K562 (cell line): ENCODE results near the gene LDAF1. TPM values are rescaled to one million over a fixed set of nuclear protein-coding genes. Genes with fewer than 3 reads are reported as not detected.

Experiments
- ATAC-seq: fragments of 200-7000 bp; cut with Tn5 transposase; 3 replicates; pipeline ENCODE4 v1.9.1; 2020; ENCODE audit warnings: moderate library complexity
- BruUV-seq: library from RNA; stranded (reverse); fragments of 400-500 nt; replicated peaks from 2 replicates; lab custom pipeline; 2021; lab: Mats Ljungman, UMichigan
- CTCF ChIA-PET: fragments of 300-600 bp; formaldehyde crosslinking; extraction: SDS; loops from one replicate; lab custom pipeline; 2021; ENCODE audit warnings: low intra/inter-chr PET ratio; lab: Yijun Ruan, JAX
- POLR2A ChIA-PET: fragments of 300-600, 350-650 bp; sonication (Branson Sonifier 250); formaldehyde crosslinking; extraction: SDS; loops from one replicate; lab custom pipeline; 2021; ENCODE audit warnings: antibody characterized with exemption, inconsistent platforms; lab: Yijun Ruan, JAX
- DNase-seq, 4 experiments: peaks; one replicate each; pipeline versions ENCODE4 v3.0.0 to v3.0.0-alpha.2; 2011 to 2018; ENCODE audit warnings: low spot score in 3 of 4, mixed read lengths in 3 of 4; ENCODE audit errors: extremely low read depth in 1 of 4
- FAIRE-seq: peaks from 2 replicates; lab custom pipeline; 2011; peaks lifted over from hg19 to GRCh38; lab: Jason Lieb, UNC
- H2AFZ ChIP-seq: 2 replicates; pipeline ENCODE4 v1.6.0; 2011; ENCODE audit warnings: low read depth, low read length, control low read depth, inconsistent platforms
- H3K27ac ChIP-seq: fragments of 200-600 bp; 3 replicates; pipeline ENCODE4 v1.8.0; 2011; ENCODE audit warnings: low read depth, mild to moderate bottlenecking, control low read depth, inconsistent platforms, low read length, moderate library complexity, mixed read lengths; ENCODE audit errors: extremely low read depth
- H3K27me3 ChIP-seq, 2 experiments: fragments of 300-600 bp in 1 of 2; 2 replicates in 1 of 2; 3 replicates in 1 of 2; pipeline versions ENCODE4 v1.6.0 to v1.8.0; 2011; ENCODE audit warnings: inconsistent platforms in 2 of 2, low read length in 2 of 2, mild to moderate bottlenecking in 1 of 2, mixed read lengths in 1 of 2, moderate library complexity in 1 of 2; ENCODE audit not compliant: control insufficient read depth in 2 of 2, insufficient read depth in 2 of 2
- H3K36me3 ChIP-seq: fragments of 300-600 bp; 3 replicates; pipeline ENCODE4 v1.8.0; 2011; ENCODE audit warnings: mild to moderate bottlenecking, low read length, inconsistent platforms; ENCODE audit not compliant: control insufficient read depth, insufficient read depth
- H3K4me1 ChIP-seq, 2 experiments: fragments of 200-600 bp in 1 of 2; replicated peaks in 1 of 2; 2 replicates in 1 of 2; 3 replicates in 1 of 2; pipeline versions ENCODE4 v1.5.1 to v1.8.0; 2011; ENCODE audit warnings: inconsistent platforms in 2 of 2, low read length in 2 of 2, mild to moderate bottlenecking in 1 of 2, mixed read lengths in 1 of 2, moderate library complexity in 1 of 2; ENCODE audit not compliant: control insufficient read depth in 2 of 2, insufficient read depth in 2 of 2
- H3K4me2 ChIP-seq: 2 replicates; pipeline ENCODE4 v1.6.1; 2011; ENCODE audit warnings: low read length, control low read depth, inconsistent platforms, mixed read lengths; ENCODE audit not compliant: insufficient read depth
- H3K4me3 ChIP-seq: fragments of 200-600 bp; sonication (generic), shearing (Covaris generic); 2 replicates; pipeline ENCODE4 v1.5.1; 2016; ENCODE audit warnings: control low read depth, inconsistent platforms
- H3K79me2 ChIP-seq: fragments of 200-600 bp; 3 replicates; pipeline ENCODE4 v1.8.0; 2011; ENCODE audit warnings: low read length, inconsistent platforms; ENCODE audit not compliant: control insufficient read depth, insufficient read depth
- H3K9ac ChIP-seq, 2 experiments: 2 replicates each; pipeline versions ENCODE4 v1.6.0 to v1.6.1; 2011; ENCODE audit warnings: low read depth in 2 of 2, low read length in 2 of 2, control low read depth in 1 of 2, inconsistent platforms in 1 of 2, mild to moderate bottlenecking in 1 of 2, mixed read lengths in 1 of 2; ENCODE audit not compliant: insufficient read depth in 1 of 2
- H3K9me1 ChIP-seq: one replicate; pipeline ENCODE4 v1.6.0; 2011; ENCODE audit warnings: inconsistent platforms, mild to moderate bottlenecking, low read length, moderate library complexity; ENCODE audit not compliant: control insufficient read depth, insufficient read depth
- H3K9me3 ChIP-seq: replicated peaks from 2 replicates; pipeline ENCODE4 v1.5.1; 2011; ENCODE audit warnings: low read depth, low read length, inconsistent platforms; ENCODE audit not compliant: control insufficient read depth, insufficient read depth
- H4K20me1 ChIP-seq: replicated peaks from 2 replicates; pipeline ENCODE4 v1.6.1; 2011; ENCODE audit warnings: low read length, inconsistent platforms, mixed read lengths; ENCODE audit not compliant: control insufficient read depth, insufficient read depth
- HNRNPH1 ChIP-seq: fragments of 200-400 bp; formaldehyde crosslinking; optimal IDR thresholded peaks from 2 replicates; pipeline ENCODE3; 2017; ENCODE audit warnings: low read depth, mild to moderate bottlenecking, low read length, moderate library complexity
- KHSRP ChIP-seq: fragments of 450-650 bp; IDR thresholded peaks from 2 replicates; pipeline ENCODE4 v1.6.1; 2017
- NFE2 ChIP-seq: IDR thresholded peaks from 2 replicates; pipeline ENCODE4 v1.6.1; 2014; ENCODE audit warnings: antibody characterized with exemption, low read depth
- NFIC ChIP-seq: fragments of 450-650 bp; IDR thresholded peaks from 2 replicates; pipeline ENCODE4 v1.6.1; 2017; ENCODE audit warnings: mild to moderate bottlenecking, inconsistent platforms
- SIRT6 ChIP-seq: IDR thresholded peaks from one replicate; pipeline ENCODE4 v1.6.1; 2012; ENCODE audit warnings: low read depth, mild to moderate bottlenecking, control low read depth, inconsistent platforms, low read length, moderate library complexity
- SIX5 ChIP-seq, 2 experiments: IDR thresholded peaks; 2 replicates each; pipeline ENCODE4 v1.6.1; 2011; ENCODE audit warnings: low read length in 2 of 2, borderline replicate concordance in 1 of 2, low read depth in 1 of 2, mild to moderate bottlenecking in 1 of 2, moderate library complexity in 1 of 2; ENCODE audit not compliant: insufficient read depth in 1 of 2
- ZNF197 ChIP-seq: fragments of 200-800 bp; sonication (Bioruptor generic); IDR thresholded peaks from 2 replicates; pipeline ENCODE4 v1.6.1; 2016; ENCODE audit warnings: low read depth, missing genetic modification characterization, missing compliant biosample characterization
- ZNF324 ChIP-seq: fragments of 250-450 bp; sonication (Bioruptor Pico); IDR thresholded peaks from 2 replicates; pipeline ENCODE4 v1.4.0; 2020; ENCODE audit warnings: mild to moderate bottlenecking
- ZNF436 ChIP-seq: fragments of 250-450, 450-650 bp; sonication (Bioruptor Pico); formaldehyde crosslinking; IDR thresholded peaks from 2 replicates; pipeline ENCODE4 v1.7.0; 2020; ENCODE audit warnings: mild to moderate bottlenecking
- ZNF76 ChIP-seq: fragments of 250-450 bp; sonication (Bioruptor Pico); IDR thresholded peaks from 2 replicates; pipeline ENCODE4 v1.4.0; 2020; ENCODE audit warnings: mild to moderate bottlenecking, moderate library complexity, borderline replicate concordance
- ZNF780A ChIP-seq: fragments of 250-450 bp; sonication (Bioruptor Pico); IDR thresholded peaks from 2 replicates; pipeline ENCODE4 v1.5.0; 2021; ENCODE audit warnings: mild to moderate bottlenecking
- WGBS: fragments of 100-300 bp; shearing (Covaris generic); methylation state at CpG from one replicate; pipeline ENCODE4 v1.1.6; 2016; ENCODE audit warnings: low coverage, mixed read lengths; ENCODE audit not compliant: insufficient coverage; ENCODE audit errors: missing lambda C conversion rate; 5-methylcytosine and 5-hydroxymethylcytosine counted together
- in situ Hi-C: fragments of 300-500 bp; cut with MboI; formaldehyde crosslinking; loops from 4 replicates; pipeline ENCODE4 v1.15.0; 2018; ENCODE audit warnings: inconsistent platforms, mixed read lengths
- intact Hi-C: fragments of 100-400 bp; cut with micrococcal nuclease; formaldehyde crosslinking; loops from 2 replicates; pipeline ENCODE4 v1.14.2; 2022
- polyA plus RNA-seq, 8 experiments: library from polyadenylated mRNA; depleted of rRNA in 4 of 8; stranded (reverse) in 5 of 8; unstranded in 3 of 8; fragments of >200 nt; fragmentation: Nextera tagmentation in 2 of 8; fragmentation: Illumina TruSeq in 1 of 8; extraction: Ambion mirVana in 2 of 8; extraction: Trizol in 1 of 8; gene quantifications; 2 replicates each; pipeline versions ENCODE4 v1.2.1 to v1.2.3, GENCODE V29; 2011 to 2014; ENCODE audit warnings: inconsistent platforms in 1 of 8, missing spikeins in 1 of 8
- total RNA-seq, 7 experiments: library from RNA; depleted of rRNA in 6 of 7; stranded (reverse); fragments of >200 nt in 6 of 7; fragmentation: Illumina TruSeq in 2 of 7; extraction: Trizol in 2 of 7; gene quantifications; 2 replicates each; pipeline versions ENCODE4 v1.2.1 to v1.2.3, GENCODE V29; 2011 to 2021; ENCODE audit warnings: low replicate concordance in 1 of 7
- TF ChIP-seq, protein P1 (sequence below): fragments of 450-650 bp; formaldehyde crosslinking; IDR thresholded peaks from 2 replicates; pipeline ENCODE4 v1.4.0; 2022; ENCODE audit warnings: missing genetic modification characterization
- TF ChIP-seq, protein P2 (sequence below), 2 experiments: fragments of 450-650 bp; IDR thresholded peaks; 2 replicates each; pipeline ENCODE4 v1.6.1; 2018; ENCODE audit warnings: mild to moderate bottlenecking in 2 of 2, low read depth in 1 of 2; ENCODE audit not compliant: partially characterized antibody in 2 of 2
- TF ChIP-seq, protein P3 (sequence below): fragments of 450-650 bp; IDR thresholded peaks from 2 replicates; pipeline ENCODE4 v1.6.1; 2016; ENCODE audit warnings: low read depth, mild to moderate bottlenecking, moderate library complexity
- TF ChIP-seq, protein P4 (sequence below): fragments of 250-450 bp; sonication (Bioruptor Pico); IDR thresholded peaks from 2 replicates; pipeline ENCODE4 v1.8.0; 2021; ENCODE audit warnings: moderate library complexity, mild to moderate bottlenecking, inconsistent platforms

LDAF1 gene
- total and polyA plus RNA-seq, 9 of the 15 experiments (the other 6 are each of a cell fraction or from before 2014, with no cell fraction given) = 7.0 to 20.1 (median 12.5) TPM

DNA sequence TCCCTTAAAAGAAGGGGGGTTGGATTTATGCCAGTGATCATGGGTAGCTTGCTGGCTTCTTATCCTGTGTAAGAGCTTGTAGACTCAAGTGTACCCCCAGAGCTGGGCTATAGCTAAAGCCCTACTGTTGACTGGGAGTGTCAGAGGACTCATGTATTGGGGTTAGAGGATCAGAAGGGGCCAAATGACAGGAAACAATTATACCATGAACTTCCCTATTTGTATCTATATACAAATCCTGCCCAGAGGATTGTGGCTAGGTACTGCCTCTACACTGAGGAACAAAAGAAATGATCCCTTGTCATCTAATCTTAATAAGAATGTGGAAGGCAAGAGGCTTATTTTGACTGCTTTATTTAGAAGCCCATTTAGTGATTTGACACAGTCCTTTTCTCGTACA lies 38.6 kb downstream of the LDAF1 start:
- FAIRE-seq = no peak
- TF ChIP-seq, protein P1, sequence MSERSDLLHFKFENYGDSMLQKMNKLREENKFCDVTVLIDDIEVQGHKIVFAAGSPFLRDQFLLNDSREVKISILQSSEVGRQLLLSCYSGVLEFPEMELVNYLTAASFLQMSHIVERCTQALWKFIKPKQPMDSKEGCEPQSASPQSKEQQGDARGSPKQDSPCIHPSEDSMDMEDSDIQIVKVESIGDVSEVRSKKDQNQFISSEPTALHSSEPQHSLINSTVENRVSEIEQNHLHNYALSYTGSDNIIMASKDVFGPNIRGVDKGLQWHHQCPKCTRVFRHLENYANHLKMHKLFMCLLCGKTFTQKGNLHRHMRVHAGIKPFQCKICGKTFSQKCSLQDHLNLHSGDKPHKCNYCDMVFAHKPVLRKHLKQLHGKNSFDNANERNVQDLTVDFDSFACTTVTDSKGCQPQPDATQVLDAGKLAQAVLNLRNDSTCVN (CRISPR knock-in tag) = no peak
- no peak for TF ChIP-seq HNRNPH1
- no peak for TF ChIP-seq ZNF324 (CRISPR knock-in tag)
- no peak for TF ChIP-seq KHSRP
- TF ChIP-seq ZNF76 (CRISPR knock-in tag) = no peak
- no peak for TF ChIP-seq SIX5 (IDR thresholded peaks at IDR 0.05; ENCODE audit: borderline replicate concordance in 1 of 2, insufficient read depth in 1 of 2, low read depth in 1 of 2, low read length in 2 of 2)
- no peak for TF ChIP-seq ZNF436 (CRISPR knock-in tag)
- TF ChIP-seq ZNF780A (CRISPR knock-in tag) = no peak
- TF ChIP-seq, protein P2, sequence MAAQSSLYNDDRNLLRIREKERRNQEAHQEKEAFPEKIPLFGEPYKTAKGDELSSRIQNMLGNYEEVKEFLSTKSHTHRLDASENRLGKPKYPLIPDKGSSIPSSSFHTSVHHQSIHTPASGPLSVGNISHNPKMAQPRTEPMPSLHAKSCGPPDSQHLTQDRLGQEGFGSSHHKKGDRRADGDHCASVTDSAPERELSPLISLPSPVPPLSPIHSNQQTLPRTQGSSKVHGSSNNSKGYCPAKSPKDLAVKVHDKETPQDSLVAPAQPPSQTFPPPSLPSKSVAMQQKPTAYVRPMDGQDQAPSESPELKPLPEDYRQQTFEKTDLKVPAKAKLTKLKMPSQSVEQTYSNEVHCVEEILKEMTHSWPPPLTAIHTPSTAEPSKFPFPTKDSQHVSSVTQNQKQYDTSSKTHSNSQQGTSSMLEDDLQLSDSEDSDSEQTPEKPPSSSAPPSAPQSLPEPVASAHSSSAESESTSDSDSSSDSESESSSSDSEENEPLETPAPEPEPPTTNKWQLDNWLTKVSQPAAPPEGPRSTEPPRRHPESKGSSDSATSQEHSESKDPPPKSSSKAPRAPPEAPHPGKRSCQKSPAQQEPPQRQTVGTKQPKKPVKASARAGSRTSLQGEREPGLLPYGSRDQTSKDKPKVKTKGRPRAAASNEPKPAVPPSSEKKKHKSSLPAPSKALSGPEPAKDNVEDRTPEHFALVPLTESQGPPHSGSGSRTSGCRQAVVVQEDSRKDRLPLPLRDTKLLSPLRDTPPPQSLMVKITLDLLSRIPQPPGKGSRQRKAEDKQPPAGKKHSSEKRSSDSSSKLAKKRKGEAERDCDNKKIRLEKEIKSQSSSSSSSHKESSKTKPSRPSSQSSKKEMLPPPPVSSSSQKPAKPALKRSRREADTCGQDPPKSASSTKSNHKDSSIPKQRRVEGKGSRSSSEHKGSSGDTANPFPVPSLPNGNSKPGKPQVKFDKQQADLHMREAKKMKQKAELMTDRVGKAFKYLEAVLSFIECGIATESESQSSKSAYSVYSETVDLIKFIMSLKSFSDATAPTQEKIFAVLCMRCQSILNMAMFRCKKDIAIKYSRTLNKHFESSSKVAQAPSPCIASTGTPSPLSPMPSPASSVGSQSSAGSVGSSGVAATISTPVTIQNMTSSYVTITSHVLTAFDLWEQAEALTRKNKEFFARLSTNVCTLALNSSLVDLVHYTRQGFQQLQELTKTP (IDR thresholded peaks at IDR 0.05; ENCODE audit: low read depth in 1 of 2, partially characterized antibody in 2 of 2) = no peak
- TF ChIP-seq, protein P3, sequence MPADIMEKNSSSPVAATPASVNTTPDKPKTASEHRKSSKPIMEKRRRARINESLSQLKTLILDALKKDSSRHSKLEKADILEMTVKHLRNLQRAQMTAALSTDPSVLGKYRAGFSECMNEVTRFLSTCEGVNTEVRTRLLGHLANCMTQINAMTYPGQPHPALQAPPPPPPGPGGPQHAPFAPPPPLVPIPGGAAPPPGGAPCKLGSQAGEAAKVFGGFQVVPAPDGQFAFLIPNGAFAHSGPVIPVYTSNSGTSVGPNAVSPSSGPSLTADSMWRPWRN = no peak
- TF ChIP-seq, protein P4, sequence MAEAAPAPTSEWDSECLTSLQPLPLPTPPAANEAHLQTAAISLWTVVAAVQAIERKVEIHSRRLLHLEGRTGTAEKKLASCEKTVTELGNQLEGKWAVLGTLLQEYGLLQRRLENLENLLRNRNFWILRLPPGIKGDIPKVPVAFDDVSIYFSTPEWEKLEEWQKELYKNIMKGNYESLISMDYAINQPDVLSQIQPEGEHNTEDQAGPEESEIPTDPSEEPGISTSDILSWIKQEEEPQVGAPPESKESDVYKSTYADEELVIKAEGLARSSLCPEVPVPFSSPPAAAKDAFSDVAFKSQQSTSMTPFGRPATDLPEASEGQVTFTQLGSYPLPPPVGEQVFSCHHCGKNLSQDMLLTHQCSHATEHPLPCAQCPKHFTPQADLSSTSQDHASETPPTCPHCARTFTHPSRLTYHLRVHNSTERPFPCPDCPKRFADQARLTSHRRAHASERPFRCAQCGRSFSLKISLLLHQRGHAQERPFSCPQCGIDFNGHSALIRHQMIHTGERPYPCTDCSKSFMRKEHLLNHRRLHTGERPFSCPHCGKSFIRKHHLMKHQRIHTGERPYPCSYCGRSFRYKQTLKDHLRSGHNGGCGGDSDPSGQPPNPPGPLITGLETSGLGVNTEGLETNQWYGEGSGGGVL = no peak
- TF ChIP-seq NFE2 = no peak
- no peak for TF ChIP-seq NFIC
- no peak for TF ChIP-seq SIRT6
- no peak for TF ChIP-seq ZNF197 (CRISPR knock-in tag)

More for the DNA sequence above, 38.6 kb downstream of the LDAF1 start:
- no TSS peak for BruUV-seq
- H3K4me3 ChIP-seq = no peak overlapping the region
- 0% methylated on average over 1 of the region's 1 CpG for WGBS
- CTCF ChIA-PET = no interaction called here
- H3K4me2 ChIP-seq = no peak overlapping the region
- H3K4me1 ChIP-seq = no peaks in the 10 kb centered on the region
- no peak overlapping the region for H2AFZ ChIP-seq
- no peak for ATAC-seq
- no peaks in the 10 kb centered on the region for H4K20me1 ChIP-seq
- no peak for DNase-seq
- in situ Hi-C loops = loop anchor here (5.0 kb wide), 1 partner anchor 80 kb away; the partner anchor contains the start of gene CRYM
- H3K9me1 ChIP-seq = no peaks in the 10 kb centered on the region
- H3K9ac ChIP-seq = no peak overlapping the region
- peaks cover 20 to 37% of the 10 kb centered on the region in 2 experiments; a peak in 4 of 5 replicates for H3K27me3 ChIP-seq
- H3K27ac ChIP-seq = no peak overlapping the region
- H3K79me2 ChIP-seq = no peaks in the 10 kb centered on the region
- no peaks in the 10 kb centered on the region for H3K9me3 ChIP-seq
- intact Hi-C loops = no loop called here
- no peaks in the 10 kb centered on the region for H3K36me3 ChIP-seq
- POLR2A ChIA-PET = interaction anchor here (0.6 kb wide), 1 partner anchor 10 kb away, joined by 3 read pairs; no protein-coding TSS in a partner anchor
